GM12891 (cell line): ENCODE data around the gene ATG14.

Experiments used
- PAX5 ChIP-seq: IDR thresholded peaks from 2 replicates; pipeline ENCODE4 v1.6.1; 2011; ENCODE audit warnings: low read length, moderate library complexity, mild to moderate bottlenecking; ENCODE audit not compliant: insufficient read depth, severe bottlenecking
- POLR2A ChIP-seq: IDR thresholded peaks from 2 replicates; pipeline ENCODE4 v1.6.1; 2011; ENCODE audit warnings: low read depth, low read length, control low read depth
- POLR2AphosphoS5 ChIP-seq: IDR thresholded peaks from 2 replicates; pipeline ENCODE4 v1.6.1; 2011; ENCODE audit warnings: low read depth, low read length, control low read depth
- POU2F2 ChIP-seq: IDR thresholded peaks from 2 replicates; pipeline ENCODE4 v1.6.1; 2011; ENCODE audit warnings: low read depth, mild to moderate bottlenecking, control low read depth, low read length, moderate library complexity
- TAF1 ChIP-seq: IDR thresholded peaks from 2 replicates; pipeline ENCODE4 v1.6.1; 2011; ENCODE audit warnings: low read depth, low read length, control low read depth

DNA sequence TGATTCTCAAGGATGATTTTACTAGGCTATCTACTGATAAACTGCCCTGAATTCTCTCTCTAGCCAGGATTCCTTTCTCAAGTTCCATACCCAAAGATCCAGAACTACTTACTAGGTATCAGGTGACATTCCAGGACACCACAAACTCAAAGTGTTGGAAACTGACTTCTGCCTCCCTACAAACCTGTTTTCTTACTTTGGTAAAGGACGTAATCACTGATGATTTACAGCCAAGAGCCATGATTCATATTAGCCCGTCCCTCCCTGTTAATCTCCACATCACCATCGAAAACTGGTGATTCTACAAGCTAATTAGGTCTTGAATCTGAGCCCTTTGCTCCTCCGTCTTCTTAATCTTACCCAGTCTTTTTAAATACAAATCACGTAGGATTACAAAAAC, 1.0 kb upstream of the ATG14 start:
- no peak for TF ChIP-seq POLR2AphosphoS5
- no peak for TF ChIP-seq POLR2A
- no peak for TF ChIP-seq TAF1
- no peak for TF ChIP-seq PAX5
- TF ChIP-seq POU2F2, result no peak
